ENCODE data around the gene SH3RF1. TPM values are rescaled to one million over a fixed set of nuclear protein-coding genes. Genes with fewer than 3 reads are reported as not detected.

SH3RF1 gene
- total and polyA plus RNA-seq, 2 experiments from 2014 or later = 7.8 to 12.4 TPM

DNA sequence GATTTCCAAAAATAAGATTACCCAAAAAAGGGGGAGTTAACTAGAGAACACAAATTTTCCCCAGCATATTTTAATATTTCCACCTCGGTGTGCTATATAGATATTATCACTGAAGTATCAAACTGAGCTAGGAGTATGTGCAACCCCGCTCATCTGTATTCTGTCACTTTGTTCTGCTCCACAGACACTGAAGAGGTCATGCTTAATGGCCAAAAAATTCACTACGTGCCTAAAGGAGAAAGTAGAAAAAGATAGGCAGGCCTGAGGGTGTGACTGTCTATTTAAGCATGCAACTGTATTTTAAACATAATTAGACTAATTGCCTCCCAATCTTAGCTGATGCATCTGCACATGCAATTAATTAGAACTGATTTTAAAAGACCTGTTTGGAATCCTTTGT lies 24.5 kb downstream of the SH3RF1 start:
- no peaks in the 10 kb centered on the region for H3F3A ChIP-seq (replicated peaks; ENCODE audit: low read depth)
- no peak overlapping the region for H2AFZ ChIP-seq
- Mint-ChIP-seq H3K36me3 (ENCODE audit: low read depth) (peaks cover 15% of the 10 kb centered on the region), H3K4me1 (peaks cover 52% of the 10 kb centered on the region), H3K27me3 (ENCODE audit: insufficient read depth, low read depth, poor library complexity) (peaks cover 4% of the 10 kb centered on the region), H3K4me3 (no peak overlapping the region), H3K9me3 (no peaks in the 10 kb centered on the region), H3K27ac (no peak overlapping the region)
- no peaks in the 10 kb centered on the region for H3K36me3 ChIP-seq (ENCODE audit: insufficient read depth)
- no peaks in the 10 kb centered on the region for H3K9me2 ChIP-seq (ENCODE audit: insufficient read depth)
- peaks cover 95% of the 10 kb centered on the region for H3K79me2 ChIP-seq (replicated peaks; ENCODE audit: insufficient read depth)
- ATAC-seq (no peak), DNase-seq (ENCODE audit: low spot score) (no peak)
- no peak overlapping the region for H3K27ac ChIP-seq (ENCODE audit: low read depth)
- H3K4me3 ChIP-seq = no peak overlapping the region
- H3K27me3 ChIP-seq (ENCODE audit: insufficient read depth) = no peaks in the 10 kb centered on the region
- H4K20me1 ChIP-seq (replicated peaks; ENCODE audit: insufficient read depth) = no peaks in the 10 kb centered on the region
- H3K4me1 ChIP-seq (ENCODE audit: insufficient read depth) = peaks cover 37% of the 10 kb centered on the region
- TF ChIP-seq, protein P1, sequence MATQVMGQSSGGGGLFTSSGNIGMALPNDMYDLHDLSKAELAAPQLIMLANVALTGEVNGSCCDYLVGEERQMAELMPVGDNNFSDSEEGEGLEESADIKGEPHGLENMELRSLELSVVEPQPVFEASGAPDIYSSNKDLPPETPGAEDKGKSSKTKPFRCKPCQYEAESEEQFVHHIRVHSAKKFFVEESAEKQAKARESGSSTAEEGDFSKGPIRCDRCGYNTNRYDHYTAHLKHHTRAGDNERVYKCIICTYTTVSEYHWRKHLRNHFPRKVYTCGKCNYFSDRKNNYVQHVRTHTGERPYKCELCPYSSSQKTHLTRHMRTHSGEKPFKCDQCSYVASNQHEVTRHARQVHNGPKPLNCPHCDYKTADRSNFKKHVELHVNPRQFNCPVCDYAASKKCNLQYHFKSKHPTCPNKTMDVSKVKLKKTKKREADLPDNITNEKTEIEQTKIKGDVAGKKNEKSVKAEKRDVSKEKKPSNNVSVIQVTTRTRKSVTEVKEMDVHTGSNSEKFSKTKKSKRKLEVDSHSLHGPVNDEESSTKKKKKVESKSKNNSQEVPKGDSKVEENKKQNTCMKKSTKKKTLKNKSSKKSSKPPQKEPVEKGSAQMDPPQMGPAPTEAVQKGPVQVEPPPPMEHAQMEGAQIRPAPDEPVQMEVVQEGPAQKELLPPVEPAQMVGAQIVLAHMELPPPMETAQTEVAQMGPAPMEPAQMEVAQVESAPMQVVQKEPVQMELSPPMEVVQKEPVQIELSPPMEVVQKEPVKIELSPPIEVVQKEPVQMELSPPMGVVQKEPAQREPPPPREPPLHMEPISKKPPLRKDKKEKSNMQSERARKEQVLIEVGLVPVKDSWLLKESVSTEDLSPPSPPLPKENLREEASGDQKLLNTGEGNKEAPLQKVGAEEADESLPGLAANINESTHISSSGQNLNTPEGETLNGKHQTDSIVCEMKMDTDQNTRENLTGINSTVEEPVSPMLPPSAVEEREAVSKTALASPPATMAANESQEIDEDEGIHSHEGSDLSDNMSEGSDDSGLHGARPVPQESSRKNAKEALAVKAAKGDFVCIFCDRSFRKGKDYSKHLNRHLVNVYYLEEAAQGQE (IDR thresholded peaks at IDR 0.05; ENCODE audit: unreplicated experiment) = no peak
- TF ChIP-seq, protein P2, sequence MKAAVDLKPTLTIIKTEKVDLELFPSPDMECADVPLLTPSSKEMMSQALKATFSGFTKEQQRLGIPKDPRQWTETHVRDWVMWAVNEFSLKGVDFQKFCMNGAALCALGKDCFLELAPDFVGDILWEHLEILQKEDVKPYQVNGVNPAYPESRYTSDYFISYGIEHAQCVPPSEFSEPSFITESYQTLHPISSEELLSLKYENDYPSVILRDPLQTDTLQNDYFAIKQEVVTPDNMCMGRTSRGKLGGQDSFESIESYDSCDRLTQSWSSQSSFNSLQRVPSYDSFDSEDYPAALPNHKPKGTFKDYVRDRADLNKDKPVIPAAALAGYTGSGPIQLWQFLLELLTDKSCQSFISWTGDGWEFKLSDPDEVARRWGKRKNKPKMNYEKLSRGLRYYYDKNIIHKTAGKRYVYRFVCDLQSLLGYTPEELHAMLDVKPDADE (IDR thresholded peaks at IDR 0.05) = no peak
- TF ChIP-seq POLR2AphosphoS5 (IDR thresholded peaks at IDR 0.05; ENCODE audit: low read depth) (no peak), JUNB (IDR thresholded peaks at IDR 0.05; ENCODE audit: unreplicated experiment) (no peak), EZH2 (IDR thresholded peaks at IDR 0.05; ENCODE audit: low read depth, unreplicated experiment) (no peak), NANOG (IDR thresholded peaks at IDR 0.05; ENCODE audit: borderline replicate concordance) (no peak), ZNF331 (CRISPR knock-in tag; IDR thresholded peaks at IDR 0.05; ENCODE audit: low read depth) (no peak), EZH2phosphoT487 (IDR thresholded peaks at IDR 0.05; ENCODE audit: unreplicated experiment) (no peak)
- TF ChIP-seq, protein P3, sequence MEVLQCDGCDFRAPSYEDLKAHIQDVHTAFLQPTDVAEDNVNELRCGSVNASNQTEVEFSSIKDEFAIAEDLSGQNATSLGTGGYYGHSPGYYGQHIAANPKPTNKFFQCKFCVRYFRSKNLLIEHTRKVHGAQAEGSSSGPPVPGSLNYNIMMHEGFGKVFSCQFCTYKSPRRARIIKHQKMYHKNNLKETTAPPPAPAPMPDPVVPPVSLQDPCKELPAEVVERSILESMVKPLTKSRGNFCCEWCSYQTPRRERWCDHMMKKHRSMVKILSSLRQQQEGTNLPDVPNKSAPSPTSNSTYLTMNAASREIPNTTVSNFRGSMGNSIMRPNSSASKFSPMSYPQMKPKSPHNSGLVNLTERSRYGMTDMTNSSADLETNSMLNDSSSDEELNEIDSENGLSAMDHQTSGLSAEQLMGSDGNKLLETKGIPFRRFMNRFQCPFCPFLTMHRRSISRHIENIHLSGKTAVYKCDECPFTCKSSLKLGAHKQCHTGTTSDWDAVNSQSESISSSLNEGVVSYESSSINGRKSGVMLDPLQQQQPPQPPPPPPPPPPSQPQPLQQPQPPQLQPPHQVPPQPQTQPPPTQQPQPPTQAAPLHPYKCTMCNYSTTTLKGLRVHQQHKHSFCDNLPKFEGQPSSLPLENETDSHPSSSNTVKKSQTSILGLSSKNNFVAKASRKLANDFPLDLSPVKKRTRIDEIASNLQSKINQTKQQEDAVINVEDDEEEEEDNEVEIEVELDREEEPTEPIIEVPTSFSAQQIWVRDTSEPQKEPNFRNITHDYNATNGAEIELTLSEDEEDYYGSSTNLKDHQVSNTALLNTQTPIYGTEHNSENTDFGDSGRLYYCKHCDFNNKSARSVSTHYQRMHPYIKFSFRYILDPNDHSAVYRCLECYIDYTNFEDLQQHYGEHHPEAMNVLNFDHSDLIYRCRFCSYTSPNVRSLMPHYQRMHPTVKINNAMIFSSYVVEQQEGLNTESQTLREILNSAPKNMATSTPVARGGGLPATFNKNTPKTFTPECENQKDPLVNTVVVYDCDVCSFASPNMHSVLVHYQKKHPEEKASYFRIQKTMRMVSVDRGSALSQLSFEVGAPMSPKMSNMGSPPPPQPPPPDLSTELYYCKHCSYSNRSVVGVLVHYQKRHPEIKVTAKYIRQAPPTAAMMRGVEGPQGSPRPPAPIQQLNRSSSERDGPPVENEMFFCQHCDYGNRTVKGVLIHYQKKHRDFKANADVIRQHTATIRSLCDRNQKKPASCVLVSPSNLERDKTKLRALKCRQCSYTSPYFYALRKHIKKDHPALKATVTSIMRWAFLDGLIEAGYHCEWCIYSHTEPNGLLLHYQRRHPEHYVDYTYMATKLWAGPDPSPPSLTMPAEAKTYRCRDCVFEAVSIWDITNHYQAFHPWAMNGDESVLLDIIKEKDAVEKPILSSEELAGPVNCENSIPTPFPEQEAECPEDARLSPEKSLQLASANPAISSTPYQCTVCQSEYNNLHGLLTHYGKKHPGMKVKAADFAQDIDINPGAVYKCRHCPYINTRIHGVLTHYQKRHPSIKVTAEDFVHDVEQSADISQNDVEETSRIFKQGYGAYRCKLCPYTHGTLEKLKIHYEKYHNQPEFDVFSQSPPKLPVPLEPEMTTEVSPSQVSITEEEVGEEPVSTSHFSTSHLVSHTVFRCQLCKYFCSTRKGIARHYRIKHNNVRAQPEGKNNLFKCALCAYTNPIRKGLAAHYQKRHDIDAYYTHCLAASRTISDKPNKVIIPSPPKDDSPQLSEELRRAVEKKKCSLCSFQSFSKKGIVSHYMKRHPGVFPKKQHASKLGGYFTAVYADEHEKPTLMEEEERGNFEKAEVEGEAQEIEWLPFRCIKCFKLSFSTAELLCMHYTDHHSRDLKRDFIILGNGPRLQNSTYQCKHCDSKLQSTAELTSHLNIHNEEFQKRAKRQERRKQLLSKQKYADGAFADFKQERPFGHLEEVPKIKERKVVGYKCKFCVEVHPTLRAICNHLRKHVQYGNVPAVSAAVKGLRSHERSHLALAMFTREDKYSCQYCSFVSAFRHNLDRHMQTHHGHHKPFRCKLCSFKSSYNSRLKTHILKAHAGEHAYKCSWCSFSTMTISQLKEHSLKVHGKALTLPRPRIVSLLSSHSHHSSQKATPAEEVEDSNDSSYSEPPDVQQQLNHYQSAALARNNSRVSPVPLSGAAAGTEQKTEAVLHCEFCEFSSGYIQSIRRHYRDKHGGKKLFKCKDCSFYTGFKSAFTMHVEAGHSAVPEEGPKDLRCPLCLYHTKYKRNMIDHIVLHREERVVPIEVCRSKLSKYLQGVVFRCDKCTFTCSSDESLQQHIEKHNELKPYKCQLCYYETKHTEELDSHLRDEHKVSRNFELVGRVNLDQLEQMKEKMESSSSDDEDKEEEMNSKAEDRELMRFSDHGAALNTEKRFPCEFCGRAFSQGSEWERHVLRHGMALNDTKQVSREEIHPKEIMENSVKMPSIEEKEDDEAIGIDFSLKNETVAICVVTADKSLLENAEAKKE (CRISPR knock-in tag; IDR thresholded peaks at IDR 0.05) = no peak
- TF ChIP-seq, protein P4, sequence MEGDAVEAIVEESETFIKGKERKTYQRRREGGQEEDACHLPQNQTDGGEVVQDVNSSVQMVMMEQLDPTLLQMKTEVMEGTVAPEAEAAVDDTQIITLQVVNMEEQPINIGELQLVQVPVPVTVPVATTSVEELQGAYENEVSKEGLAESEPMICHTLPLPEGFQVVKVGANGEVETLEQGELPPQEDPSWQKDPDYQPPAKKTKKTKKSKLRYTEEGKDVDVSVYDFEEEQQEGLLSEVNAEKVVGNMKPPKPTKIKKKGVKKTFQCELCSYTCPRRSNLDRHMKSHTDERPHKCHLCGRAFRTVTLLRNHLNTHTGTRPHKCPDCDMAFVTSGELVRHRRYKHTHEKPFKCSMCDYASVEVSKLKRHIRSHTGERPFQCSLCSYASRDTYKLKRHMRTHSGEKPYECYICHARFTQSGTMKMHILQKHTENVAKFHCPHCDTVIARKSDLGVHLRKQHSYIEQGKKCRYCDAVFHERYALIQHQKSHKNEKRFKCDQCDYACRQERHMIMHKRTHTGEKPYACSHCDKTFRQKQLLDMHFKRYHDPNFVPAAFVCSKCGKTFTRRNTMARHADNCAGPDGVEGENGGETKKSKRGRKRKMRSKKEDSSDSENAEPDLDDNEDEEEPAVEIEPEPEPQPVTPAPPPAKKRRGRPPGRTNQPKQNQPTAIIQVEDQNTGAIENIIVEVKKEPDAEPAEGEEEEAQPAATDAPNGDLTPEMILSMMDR (conservative IDR thresholded peaks at IDR 0.05; ENCODE audit: low read depth in 2 of 2) = no peak
- H3K4me2 ChIP-seq = no peak overlapping the region

All from GM23338 (cell line).